ENCODE data around the gene MICOS13.
"Not testable (repeated sequence)": the region's sequence is repeated elsewhere in the genome, so short reads cannot be mapped to it uniquely, and the experiment has no call there.

The MICOS13 gene

DNA sequence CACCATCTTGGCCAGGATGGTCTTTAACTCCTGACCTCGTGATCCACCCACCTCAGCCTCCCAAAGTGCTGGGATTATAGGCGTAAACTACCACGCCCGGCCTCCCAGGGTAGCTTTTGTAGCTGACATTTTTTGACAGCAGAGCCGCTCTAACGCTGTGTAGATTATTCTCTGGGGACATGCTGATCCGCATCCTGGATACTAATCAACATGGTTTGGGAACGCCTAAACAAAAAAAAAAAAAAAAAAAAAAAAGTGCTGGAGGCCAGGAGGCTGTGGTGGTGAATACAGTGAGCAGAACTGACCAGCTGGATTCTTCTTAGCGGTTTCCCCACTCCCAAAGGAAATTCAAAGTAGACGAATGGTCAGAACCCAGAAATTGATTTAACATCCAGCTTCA lies 34.5 kb upstream of the MICOS13 start:
- H3K27me3 ChIP-seq = no peaks in the 10 kb centered on the region
- no peak overlapping the region for H3K27ac ChIP-seq
- H3K36me3 ChIP-seq = peaks cover 78% of the 10 kb centered on the region
- H3K9me3 ChIP-seq = no peaks in the 10 kb centered on the region
- peaks cover 98% of the 10 kb centered on the region for H4K20me1 ChIP-seq
- no peak for TF ChIP-seq Cebpa-rat (IDR thresholded peaks at IDR 0.05)
- H3K9ac ChIP-seq = no peak overlapping the region
- H3K4me3 ChIP-seq = no peak overlapping the region
- peaks cover 22% of the 10 kb centered on the region for H3K4me1 ChIP-seq
- H3K4me2 ChIP-seq = no peak overlapping the region

DNA sequence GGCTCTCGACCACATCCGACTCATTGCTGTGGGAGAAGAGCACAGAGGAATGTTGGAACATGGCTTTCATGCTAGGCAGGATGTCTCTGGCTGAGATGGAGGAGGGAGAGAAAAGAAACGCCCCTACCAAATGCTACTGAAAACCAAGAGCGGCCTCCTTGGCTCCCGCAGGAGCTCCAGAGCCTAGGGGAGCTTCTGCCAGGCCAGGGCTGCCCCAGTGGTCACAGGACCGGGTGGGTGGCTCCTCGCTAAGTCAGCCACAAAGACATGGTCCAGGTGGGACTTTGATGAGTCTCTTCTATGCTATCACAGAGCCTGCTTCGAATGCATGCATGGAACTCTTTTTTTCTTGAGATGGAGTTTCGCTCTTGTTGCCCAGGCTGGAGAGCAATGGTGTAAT lies 32.9 kb upstream of the MICOS13 start:
- no peak overlapping the region for H3K4me2 ChIP-seq
- H3K27ac ChIP-seq = no peak overlapping the region
- peaks cover 92% of the 10 kb centered on the region for H3K36me3 ChIP-seq
- H4K20me1 ChIP-seq = peaks cover 83% of the 10 kb centered on the region
- TF ChIP-seq Cebpa-rat (IDR thresholded peaks at IDR 0.05) = no peak
- H3K4me3 ChIP-seq = no peak overlapping the region
- no peaks in the 10 kb centered on the region for H3K27me3 ChIP-seq
- no peak overlapping the region for H3K9ac ChIP-seq
- peaks cover 12% of the 10 kb centered on the region for H3K4me1 ChIP-seq
- H3K9me3 ChIP-seq = no peaks in the 10 kb centered on the region

DNA sequence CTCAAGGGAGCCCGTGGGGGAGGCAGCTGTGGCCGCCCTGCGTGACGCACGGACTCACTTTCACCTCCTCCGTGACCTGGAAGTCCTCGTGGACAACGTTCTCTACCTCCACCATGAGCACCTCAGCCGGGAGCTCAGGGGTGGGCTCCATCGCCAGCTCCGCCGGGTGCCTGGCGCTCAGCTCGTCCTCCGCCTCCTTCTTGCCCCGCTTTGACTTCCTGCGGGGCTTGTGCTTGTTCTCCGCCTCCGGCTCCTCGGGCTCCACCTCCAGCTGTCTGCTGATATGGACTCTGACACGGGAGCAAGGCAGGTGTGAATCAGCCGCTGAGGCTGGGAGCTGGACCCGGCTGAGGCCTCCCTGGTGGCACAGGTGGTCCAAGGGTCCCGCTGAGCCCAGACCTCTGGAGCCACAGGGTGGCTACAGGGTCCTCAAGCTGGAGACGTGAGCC lies 31.4 kb upstream of the MICOS13 start:
- Histone ChIP-seq H3K4me2 (no peak overlapping the region), H3K27me3 (no peaks in the 10 kb centered on the region), H3K9me3 (no peaks in the 10 kb centered on the region), H3K9ac (no peak overlapping the region), H3K27ac (no peak overlapping the region), H3K4me1 (no peaks in the 10 kb centered on the region), H3K36me3 (peaks cover 93% of the 10 kb centered on the region), H3K4me3 (no peak overlapping the region), H4K20me1 (peaks cover 83% of the 10 kb centered on the region)
- TF ChIP-seq Cebpa-rat (IDR thresholded peaks at IDR 0.05) = no peak

DNA sequence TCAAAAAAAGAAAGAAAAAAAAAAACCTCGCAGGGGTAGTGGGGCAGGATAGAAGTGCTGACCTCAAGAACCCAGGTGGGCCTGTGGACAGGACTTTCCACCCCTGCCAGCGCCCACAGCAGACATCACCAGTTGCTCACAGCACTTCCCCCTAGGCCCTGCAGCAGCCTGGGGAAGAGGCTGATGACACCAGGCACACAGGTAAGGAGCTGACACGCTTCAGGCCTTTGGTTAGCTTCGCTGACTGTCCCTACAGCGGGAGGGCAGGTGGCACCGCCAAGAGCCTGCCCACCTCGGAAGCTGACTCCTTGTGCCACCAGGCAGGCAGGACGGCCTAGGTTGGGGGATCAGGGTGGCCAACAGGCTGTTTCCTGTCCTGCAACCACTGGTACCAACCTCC lies 30.7 kb upstream of the MICOS13 start:
- Histone ChIP-seq H3K9me3 (no peaks in the 10 kb centered on the region), H3K36me3 (peaks cover 94% of the 10 kb centered on the region), H3K4me1 (no peaks in the 10 kb centered on the region), H3K27ac (no peak overlapping the region), H3K27me3 (no peaks in the 10 kb centered on the region), H4K20me1 (peaks cover 83% of the 10 kb centered on the region), H3K4me2 (no peak overlapping the region), H3K9ac (no peak overlapping the region), H3K4me3 (no peak overlapping the region)
- no peak for TF ChIP-seq Cebpa-rat (IDR thresholded peaks at IDR 0.05)

GRCh38 chr19:5707576-5708575 lies 27.6 kb upstream of the MICOS13 start:
- no peak overlapping the region for H3K9ac ChIP-seq
- peaks cover 99% of the 10 kb centered on the region for H3K36me3 ChIP-seq
- no peak for TF ChIP-seq Cebpa-rat (IDR thresholded peaks at IDR 0.05)
- no peaks in the 10 kb centered on the region for H3K27me3 ChIP-seq
- no peak overlapping the region for H3K27ac ChIP-seq
- no peaks in the 10 kb centered on the region for H3K4me1 ChIP-seq
- no peak overlapping the region for H3K4me3 ChIP-seq
- peaks cover 80% of the 10 kb centered on the region for H4K20me1 ChIP-seq
- H3K9me3 ChIP-seq = peaks cover 6% of the 10 kb centered on the region; the same call in 1 of the 2 replicates
- H3K4me2 ChIP-seq = no peak overlapping the region

DNA sequence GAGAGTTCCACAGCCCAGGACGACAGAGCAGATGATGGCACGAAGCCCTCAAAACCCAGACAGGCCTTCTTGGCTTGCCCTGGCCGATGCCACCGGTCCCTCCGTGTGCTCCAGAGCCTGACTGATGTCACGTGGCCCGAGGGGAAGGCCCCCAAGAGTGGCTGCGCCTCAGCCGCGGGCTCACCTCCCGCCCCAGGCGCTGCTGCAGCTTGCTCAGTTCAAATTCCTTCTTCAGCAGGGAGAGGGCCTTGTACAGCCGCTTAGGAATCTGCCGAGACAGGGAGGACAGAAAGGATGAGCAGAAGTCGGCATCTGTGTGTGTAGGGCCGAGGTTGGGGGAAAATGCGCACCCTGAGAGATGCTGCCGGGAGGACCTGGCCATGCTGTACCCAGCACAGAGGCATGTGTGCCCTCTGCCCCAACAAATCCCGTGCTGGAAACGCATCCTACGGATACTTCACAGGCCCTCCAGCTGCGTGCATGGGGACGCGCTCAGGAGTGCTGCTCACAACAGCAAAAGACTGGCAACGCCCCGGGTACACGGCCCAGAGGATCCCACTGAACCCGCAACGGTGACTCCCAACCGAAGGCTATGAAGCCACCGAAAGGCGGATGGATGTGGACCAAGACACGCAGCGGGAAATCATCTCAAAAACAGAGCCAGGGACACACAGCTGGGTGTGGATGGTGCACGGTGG lies 26.7 kb upstream of the MICOS13 start:
- Histone ChIP-seq H3K27ac (no peak overlapping the region), H3K36me3 (peaks cover 94% of the 10 kb centered on the region)

DNA sequence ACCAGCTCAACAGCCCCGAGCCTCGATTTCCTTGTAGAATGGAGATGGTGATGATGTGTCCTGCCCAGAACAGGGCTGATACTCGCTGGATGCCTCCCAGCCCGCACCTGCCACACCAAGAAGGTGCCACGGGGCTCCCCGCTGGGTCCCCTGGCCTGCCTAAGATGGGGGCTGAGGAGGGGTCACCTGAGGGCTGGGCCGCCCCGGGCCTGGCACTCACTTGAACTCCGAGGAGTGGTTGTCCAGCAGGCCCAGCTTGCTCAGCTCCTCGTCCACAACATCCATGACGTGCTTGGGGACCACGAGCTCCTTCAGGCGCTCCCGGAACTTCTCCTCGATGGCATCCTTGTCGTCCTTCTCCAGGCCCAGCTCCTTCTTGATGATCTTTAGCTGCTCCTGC lies 25.2 kb upstream of the MICOS13 start:
- Histone ChIP-seq H3K9me3 (peaks cover 6% of the 10 kb centered on the region; the same call in 1 of the 2 replicates), H4K20me1 (peaks cover 65% of the 10 kb centered on the region), H3K27ac (no peak overlapping the region), H3K9ac (no peak overlapping the region), H3K4me2 (no peak overlapping the region), H3K36me3 (peaks cover 94% of the 10 kb centered on the region), H3K4me3 (no peak overlapping the region), H3K4me1 (peaks cover 5% of the 10 kb centered on the region; the same call in 1 of the 2 replicates), H3K27me3 (no peaks in the 10 kb centered on the region)
- no peak for TF ChIP-seq Cebpa-rat (IDR thresholded peaks at IDR 0.05)

More for the DNA sequence above, 26.7 kb upstream of the MICOS13 start:
- no peak overlapping the region for H3K9ac ChIP-seq
- no peak overlapping the region for H3K4me3 ChIP-seq
- no peaks in the 10 kb centered on the region for H3K4me1 ChIP-seq
- H3K27me3 ChIP-seq = no peaks in the 10 kb centered on the region
- H4K20me1 ChIP-seq = peaks cover 71% of the 10 kb centered on the region
- TF ChIP-seq Cebpa-rat (IDR thresholded peaks at IDR 0.05) = no peak
- peaks cover 6% of the 10 kb centered on the region; the same call in 1 of the 2 replicates for H3K9me3 ChIP-seq
- H3K4me2 ChIP-seq = no peak overlapping the region

DNA sequence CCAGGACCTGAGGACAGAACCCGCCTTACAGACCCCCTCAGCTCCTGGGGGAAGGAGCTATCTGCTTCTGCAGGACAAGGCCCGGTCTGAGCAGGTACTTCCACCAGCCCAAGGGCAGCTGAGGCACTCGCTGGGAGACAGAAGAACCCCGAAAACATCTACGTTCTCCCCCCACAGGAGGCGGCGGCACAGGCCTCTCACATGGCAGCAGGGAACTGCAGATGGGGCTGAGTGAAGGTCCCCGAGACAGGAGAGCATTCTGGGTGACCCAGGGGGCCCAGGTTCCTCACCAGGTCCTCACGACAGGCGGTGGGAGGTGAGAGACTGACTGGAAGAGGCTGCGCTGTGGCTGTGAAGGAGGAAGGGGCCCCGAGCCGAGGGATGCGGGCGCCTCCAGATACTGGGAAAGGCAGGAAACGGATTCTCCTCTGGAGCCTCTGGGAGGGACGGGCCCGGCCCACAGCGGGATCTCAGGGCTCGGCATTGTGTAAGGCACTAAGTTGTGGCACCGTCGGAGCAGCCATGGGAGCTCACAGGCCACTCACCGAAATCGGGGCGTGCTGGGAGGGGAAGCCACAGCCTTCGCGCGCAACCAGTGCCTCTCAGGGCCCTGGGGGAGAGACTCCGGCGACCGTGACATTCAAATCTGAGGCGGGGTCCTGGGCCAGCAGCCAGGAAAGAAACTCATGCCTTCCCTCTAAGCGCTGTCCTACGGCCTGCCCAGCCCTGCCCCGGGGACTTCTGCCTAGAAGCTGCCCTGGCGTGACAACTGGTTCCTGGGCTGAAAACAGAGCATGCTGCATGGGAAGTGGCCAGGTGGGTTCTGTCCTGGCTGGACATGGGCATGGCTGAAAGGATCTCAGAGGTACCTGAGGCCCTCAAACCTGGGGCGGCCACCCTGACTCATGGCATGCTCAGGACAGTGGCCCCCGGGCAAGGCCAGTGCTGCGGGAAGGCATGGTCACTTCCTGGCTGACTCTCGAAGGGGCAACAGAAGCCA lies 23.8 kb upstream of the MICOS13 start:
- H3K36me3 ChIP-seq = peaks cover 94% of the 10 kb centered on the region
- no peaks in the 10 kb centered on the region for H3K27me3 ChIP-seq
- no peak overlapping the region for H3K9ac ChIP-seq
- TF ChIP-seq Cebpa-rat (IDR thresholded peaks at IDR 0.05) = no peak
- H3K27ac ChIP-seq = no peak overlapping the region
- no peak overlapping the region for H3K4me3 ChIP-seq
- H4K20me1 ChIP-seq = peaks cover 73% of the 10 kb centered on the region
- H3K4me1 ChIP-seq = peaks cover 19% of the 10 kb centered on the region
- H3K4me2 ChIP-seq = no peak overlapping the region
- peaks cover 6% of the 10 kb centered on the region; the same call in 1 of the 2 replicates for H3K9me3 ChIP-seq

GRCh38 chr19:5702053-5702410 lies 21.7 kb upstream of the MICOS13 start:
- peaks cover 89% of the 10 kb centered on the region for H3K36me3 ChIP-seq
- not testable (repeated sequence) for H3K4me2 ChIP-seq, H3K9me3 ChIP-seq, H3K9ac ChIP-seq, H3K27ac ChIP-seq, H3K27me3 ChIP-seq, H3K4me3 ChIP-seq
- H3K4me1 ChIP-seq = peaks cover 31% of the 10 kb centered on the region
- peaks cover 82% of the 10 kb centered on the region for H4K20me1 ChIP-seq

All from BLaER1 (cell line).